Inferior parietal cortex (tissue), 1 donor: ENCODE results near the gene PFDN1.
A peak's percentile ranks its signal among the peaks of the same experiment; 100 is the strongest.

ENCODE experiments used
- DNase-seq: peaks from one replicate; pipeline ENCODE4 v3.0.0-alpha.2; 2016; ENCODE audit errors: extremely low spot score

PFDN1 gene

GRCh38 chr5:140259500-140259899 lies 43.4 kb downstream of the PFDN1 start:
- DNase-seq = no peak

DNA sequence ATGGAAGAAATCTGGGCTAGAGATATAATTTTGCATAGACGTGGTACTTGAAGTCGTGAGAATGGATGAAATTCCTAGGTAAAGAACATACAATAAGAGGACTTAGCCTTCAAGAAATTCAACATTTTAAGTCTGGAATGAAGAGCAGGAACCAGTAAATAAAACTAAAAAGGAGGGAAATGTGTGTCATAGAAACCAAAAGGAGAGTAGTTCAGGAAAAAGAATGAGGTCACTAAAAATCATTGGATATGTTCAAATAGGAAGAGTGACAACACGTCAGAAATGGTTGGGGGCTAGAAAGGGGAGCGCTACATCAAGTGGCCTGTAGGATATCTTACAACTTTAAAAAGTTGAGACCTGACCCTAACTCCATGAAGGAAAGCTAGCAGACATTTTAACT lies 44.0 kb downstream of the PFDN1 start:
- DNase-seq = no peak

GRCh38 chr5:140258016-140258415 lies 44.9 kb downstream of the PFDN1 start:
- DNase-seq = no peak

GRCh38 chr5:140256726-140257125 lies 46.2 kb downstream of the PFDN1 start:
- no peak for DNase-seq

DNA sequence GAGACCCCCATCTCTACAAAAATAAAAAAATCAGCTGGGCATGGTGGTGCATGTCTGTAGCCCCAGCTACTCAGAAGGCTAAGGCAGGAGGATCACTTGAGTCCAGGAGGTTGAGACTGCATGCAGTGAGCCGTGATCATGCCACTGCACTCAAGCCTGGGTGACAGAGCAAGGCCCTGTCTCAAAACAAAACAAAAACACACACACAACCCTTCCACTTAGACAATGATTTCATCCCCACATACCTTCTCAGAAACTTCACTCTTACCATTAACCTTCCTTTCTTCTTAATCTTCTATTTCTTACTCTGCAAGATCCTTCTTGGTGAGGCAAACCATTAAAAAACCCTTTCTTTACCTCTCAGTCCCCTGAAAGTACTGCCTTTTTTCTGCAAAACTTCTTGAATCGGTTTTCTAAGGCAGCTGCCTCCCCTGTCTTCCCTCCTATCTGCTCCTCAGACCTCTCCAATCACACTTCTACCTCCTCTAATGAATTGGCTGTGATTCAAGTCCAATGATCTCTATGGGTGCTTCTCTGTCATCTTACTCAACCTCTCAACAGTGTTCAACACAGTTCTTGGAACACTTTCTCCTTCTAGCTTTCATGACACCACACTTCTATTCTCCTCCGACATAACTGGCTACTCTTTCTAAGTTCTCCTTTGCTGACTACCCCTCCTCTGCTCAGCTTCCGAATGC lies 47.3 kb downstream of the PFDN1 start:
- DNase-seq = no peak

DNA sequence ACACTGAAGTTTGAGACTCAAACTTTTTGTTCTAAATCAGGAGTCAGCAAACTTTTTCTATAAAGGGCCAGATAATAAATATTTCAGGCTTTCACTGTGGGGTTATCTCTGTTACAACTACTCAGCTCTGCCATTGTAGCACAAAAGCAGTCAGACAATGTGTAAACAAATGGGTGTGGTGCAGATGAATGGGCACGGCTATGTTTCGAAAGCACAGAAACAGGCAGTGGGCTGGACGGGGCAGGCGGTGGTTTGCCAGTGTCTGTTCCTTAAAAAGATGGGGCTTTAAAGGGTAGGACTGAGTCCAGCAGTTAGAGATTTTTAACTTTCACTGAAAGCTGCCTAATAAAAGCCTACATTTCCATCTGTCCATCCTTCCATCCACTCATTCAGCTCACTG lies 48.9 kb downstream of the PFDN1 start:
- no peak for DNase-seq

- DNase-seq = no peak
Observed at GRCh38 chr5:140252470-140253126, 50.3 kb downstream of the PFDN1 start.

DNA sequence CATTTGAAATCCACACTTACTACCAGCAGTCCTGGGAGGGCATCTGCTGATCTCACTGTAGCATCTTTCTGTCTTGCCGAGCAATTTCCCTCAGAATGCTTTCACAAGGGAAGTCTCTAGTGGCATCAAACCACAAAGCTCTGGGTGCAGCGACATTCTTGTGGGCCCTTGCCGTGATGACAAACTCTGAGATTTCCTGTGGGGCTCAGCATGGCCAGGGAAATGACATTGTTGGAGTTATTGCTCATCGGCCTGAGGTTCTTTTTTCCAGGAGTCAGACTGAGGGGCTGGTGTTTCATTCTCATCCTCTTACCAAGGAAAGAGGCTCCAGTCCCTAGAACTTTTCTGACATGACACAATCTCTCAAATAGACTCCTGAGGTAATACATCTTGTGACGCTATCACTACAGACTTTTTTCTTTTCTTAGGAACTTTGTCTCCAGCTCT lies 51.4 kb downstream of the PFDN1 start:
- DNase-seq = no peak

GRCh38 chr5:140250386-140250785 lies 52.5 kb downstream of the PFDN1 start:
- no peak for DNase-seq

DNA sequence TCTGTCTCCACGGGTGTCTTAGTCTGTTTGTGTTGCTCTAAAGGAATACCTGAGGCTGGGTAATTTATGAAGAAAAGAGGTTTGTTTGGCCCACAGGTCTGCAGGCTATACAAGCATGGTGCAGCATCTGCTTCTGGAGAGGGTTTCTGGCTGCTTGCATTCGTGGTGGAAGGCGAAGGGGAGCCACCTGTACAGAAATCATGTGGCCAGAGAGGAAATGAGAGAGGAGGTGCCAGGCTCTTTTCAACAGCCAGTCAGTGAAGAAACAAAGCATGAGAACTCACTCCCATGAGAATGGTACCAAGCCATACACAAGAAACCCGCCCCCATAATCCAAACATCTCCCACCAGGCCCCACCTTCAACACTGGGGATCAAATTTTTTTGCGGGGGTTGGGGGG lies 53.4 kb downstream of the PFDN1 start:
- no peak for DNase-seq

DNA sequence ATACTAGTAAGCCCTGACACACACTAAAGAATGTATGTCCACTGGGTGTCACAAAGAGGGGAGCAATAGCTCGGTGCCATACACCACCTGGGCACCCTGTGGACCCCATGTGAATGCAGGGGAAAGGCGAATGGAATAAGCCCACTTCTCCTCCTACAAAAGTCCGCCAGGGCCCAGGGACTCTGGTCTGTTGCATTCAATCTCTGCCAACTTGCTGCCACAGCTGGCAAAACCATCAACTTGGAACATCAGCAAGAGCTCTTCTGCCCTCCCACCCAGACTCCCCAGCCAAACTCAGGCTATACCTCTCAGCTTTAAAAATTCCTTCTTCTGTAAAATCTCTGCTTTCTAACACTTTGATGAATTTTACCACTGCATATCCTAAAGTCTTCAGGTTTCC lies 54.5 kb downstream of the PFDN1 start:
- no peak for DNase-seq

GRCh38 chr5:140246378-140247122 lies 56.4 kb downstream of the PFDN1 start:
- DNase-seq = peak; percentile 55

GRCh38 chr5:140245926-140246325 lies 57.0 kb downstream of the PFDN1 start:
- DNase-seq = no peak

DNA sequence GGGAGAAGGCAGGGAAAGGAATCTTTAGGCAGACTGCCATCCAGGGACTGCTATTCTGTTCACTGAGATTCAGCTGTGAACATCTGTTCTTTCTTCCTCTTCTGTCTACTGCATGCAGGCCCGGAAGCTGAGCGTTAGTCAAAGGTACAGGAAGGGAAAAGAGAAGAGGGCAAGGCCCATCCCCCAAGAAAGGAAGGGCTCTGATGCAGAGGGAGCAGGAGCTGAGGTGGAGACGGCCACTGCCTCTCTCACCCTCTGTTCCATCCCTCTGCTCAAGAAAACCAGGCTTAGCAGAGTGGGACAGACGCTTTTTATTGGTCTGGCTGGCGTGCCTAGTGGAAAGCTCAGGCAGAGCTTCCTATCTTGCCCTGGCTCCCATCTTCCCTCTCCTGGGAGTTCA lies 57.6 kb downstream of the PFDN1 start:
- DNase-seq = no peak

DNA sequence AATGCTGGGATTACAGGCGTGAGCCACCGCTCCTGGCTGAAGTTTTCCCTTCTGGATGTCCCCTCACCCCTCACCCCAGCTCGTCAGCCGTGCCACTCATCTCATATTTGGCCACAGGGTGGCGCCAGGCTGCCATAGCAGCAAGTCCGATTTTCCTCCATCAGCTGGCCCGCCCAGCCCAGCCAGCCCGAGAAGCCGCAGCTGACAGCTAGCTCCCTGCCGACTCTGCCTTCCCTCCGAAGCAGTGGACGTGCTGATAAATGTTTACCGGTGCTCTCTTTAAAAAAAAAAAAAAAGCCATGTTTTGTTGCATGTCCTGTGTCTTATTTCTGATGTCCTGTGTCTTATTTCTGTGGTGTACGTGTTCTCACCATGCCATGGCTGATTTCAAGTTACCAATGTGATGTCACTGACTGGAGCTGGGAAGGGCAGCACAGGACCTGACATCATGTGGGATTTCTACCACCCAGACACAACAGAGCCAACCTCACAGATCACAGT lies 58.3 kb downstream of the PFDN1 start:
- DNase-seq = peak; percentile 87

DNA sequence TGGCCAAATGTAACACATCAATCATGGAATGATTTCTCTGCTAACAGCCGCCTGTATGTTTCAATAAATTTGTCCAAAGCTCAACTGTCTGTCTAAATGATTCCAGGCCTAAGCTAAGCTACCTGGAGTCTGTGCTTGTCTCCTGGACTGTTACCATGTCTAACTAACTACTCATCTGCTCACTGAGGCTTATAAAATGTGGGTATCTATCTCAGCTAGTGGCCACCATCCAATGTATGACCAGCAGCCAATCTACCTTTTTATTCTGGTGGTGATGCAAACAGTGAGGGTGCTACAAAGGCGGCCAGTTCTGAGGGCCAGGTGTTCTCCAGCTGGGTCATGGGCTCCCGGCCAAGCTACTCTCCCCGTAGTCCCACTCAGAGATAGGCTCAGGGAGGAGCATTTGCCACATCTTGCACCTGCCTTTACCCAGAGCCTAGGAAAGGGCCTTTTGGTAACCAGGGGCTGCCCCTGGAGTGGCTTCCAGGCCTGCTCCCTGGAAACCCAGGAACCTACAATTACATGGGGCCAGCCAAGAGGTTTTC lies 59.1 kb downstream of the PFDN1 start:
- no peak for DNase-seq

- no peak for DNase-seq
Observed at GRCh38 chr5:140242890-140243585, 59.9 kb downstream of the PFDN1 start.

DNA sequence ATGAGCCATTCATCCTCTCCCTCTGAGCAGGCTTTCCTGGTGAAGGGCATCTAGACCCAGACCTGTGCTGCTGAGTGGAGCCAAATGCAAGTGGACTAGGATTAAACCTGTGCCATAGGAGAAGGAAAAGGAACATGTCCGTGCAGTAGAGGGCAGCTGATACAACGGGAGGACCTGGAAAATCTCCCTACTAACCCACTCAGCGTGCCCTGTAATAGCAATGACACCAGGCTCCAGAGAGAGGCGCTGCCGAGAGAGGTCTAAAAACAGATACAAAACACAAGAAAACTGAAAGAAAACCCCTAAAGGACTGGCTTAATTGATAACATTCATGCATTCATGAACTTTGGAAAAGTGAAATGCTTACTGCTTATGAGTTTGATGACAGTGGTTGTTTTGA lies 60.8 kb downstream of the PFDN1 start:
- DNase-seq = no peak

DNA sequence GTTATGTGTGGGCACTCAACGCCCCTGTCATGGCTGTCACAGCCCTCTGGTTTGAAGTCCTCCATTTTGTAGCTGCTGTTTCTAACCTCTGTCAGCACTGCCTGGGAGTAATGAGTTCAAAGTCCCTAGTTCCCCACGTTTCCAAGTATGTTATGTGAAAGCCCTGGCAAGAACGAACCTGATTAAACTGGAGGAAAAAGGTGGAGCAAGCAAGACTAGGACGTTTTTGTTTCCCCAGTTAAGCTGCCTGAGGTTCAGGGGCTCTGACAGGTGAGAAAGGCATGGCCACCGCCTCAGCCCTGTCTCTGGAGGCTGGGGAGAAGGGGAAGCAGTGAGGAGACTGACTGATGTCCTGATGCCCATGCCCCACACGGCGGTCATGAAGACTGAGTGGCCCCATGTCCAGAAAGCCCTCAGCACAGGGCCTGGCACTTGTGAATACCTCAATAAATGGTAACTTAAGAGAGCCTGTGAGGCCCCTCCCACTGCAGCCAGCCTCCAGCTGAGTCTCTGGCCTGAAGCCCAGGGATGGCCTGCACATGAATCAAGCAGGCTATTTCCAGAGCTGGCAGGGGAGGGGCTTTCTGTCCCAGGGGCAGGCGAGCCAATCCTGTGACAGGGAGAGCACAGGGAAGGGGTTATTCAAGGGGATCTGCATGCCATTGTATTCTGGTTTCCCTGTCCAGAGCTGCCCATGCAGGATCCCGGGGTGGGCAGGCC lies 61.8 kb downstream of the PFDN1 start:
- DNase-seq = peak; percentile 89

GRCh38 chr5:140239939-140240700 lies 62.8 kb downstream of the PFDN1 start:
- DNase-seq = peak; percentile 62
